Kidney (tissue), 14 donors: Measurements from ENCODE around the gene BMP10. TPM values are rescaled to one million over a fixed set of nuclear protein-coding genes. Genes with fewer than 3 reads are reported as not detected.

Source experiments
- DNase-seq, 5 donors: peaks; one replicate each; pipeline ENCODE4 v3.0.0-alpha.2; 2013 to 2020
- FAIRE-seq: peaks from 2 replicates; lab custom pipeline; 2012; peaks lifted over from hg19 to GRCh38; lab: Jason Lieb, UNC
- H3K27ac ChIP-seq, 2 donors: one replicate each; pipeline ENCODE4 v1.7.0; 2013; ENCODE audit warnings: low read depth in 2 of 2, low read length in 2 of 2, inconsistent platforms in 1 of 2
- H3K27me3 ChIP-seq: one replicate; pipeline ENCODE4 v1.7.1; 2013; ENCODE audit warnings: low read length, inconsistent platforms; ENCODE audit not compliant: control insufficient read depth, insufficient read depth
- H3K36me3 ChIP-seq, 3 donors: one replicate each; pipeline versions ENCODE4 v1.7.0 to v1.7.1; 2013; ENCODE audit warnings: low read length in 3 of 3, control low read depth in 1 of 3, inconsistent platforms in 1 of 3; ENCODE audit not compliant: insufficient read depth in 3 of 3, control insufficient read depth in 2 of 3
- H3K4me1 ChIP-seq, 3 donors: one replicate each; pipeline versions ENCODE4 v1.7.0 to v1.7.1; 2013; ENCODE audit warnings: low read length in 3 of 3, inconsistent platforms in 1 of 3, low read depth in 1 of 3; ENCODE audit not compliant: control insufficient read depth in 2 of 3, insufficient read depth in 2 of 3
- H3K4me3 ChIP-seq, 3 donors: one replicate each; pipeline versions ENCODE4 v1.7.0 to v1.8.1; 2013; ENCODE audit warnings: low read length in 3 of 3, control low read depth in 1 of 3, inconsistent platforms in 1 of 3
- H3K9ac ChIP-seq, 3 donors: one replicate each; pipeline versions ENCODE4 v1.7.0 to v1.7.1; 2013; ENCODE audit warnings: low read length in 3 of 3, control low read depth in 1 of 3, inconsistent platforms in 1 of 3
- H3K9me3 ChIP-seq, 3 donors: one replicate each; pipeline versions ENCODE4 v1.7.0 to v1.7.1; 2013; ENCODE audit warnings: low read length in 3 of 3, control low read depth in 1 of 3, inconsistent platforms in 1 of 3; ENCODE audit not compliant: control insufficient read depth in 2 of 3, insufficient read depth in 1 of 3
- intact Hi-C: fragments of 100-400 bp; cut with DNase I; formaldehyde crosslinking; loops from one replicate; pipeline ENCODE4 v1.11.1; 2022
- polyA plus RNA-seq: library from polyadenylated mRNA; stranded (reverse); fragments of 350-450 nt; fragmentation: Illumina TruSeq; extraction: RNeasy Lipid Tissue Mini Kit (QIAGEN cat#74804); gene quantifications from one replicate; pipeline ENCODE4 v1.2.3, GENCODE V29; 2014; ENCODE audit warnings: low read depth, low replicate concordance; ENCODE audit not compliant: insufficient read depth
- total RNA-seq: library from RNA; stranded (reverse); fragmentation: NEBNext Ultra II Directional; extraction: Animal tissue kit (Norgen Biotek cat#: 25700); gene quantifications from one replicate; pipeline ENCODE4 v1.2.1, GENCODE V29; 2021
- TF ChIP-seq, protein P1 (sequence below): IDR thresholded peaks from 3 replicates; pipeline ENCODE4 v1.5.1; 2012; ENCODE audit warnings: mild to moderate bottlenecking, moderate library complexity, borderline replicate concordance; ENCODE audit not compliant: insufficient read depth; ENCODE audit errors: extremely low read depth
- donor health status: control.
- donor health status: control.
- donor health status: control.
- donor health status: control.
- donor health status: control.
- donor health status: DM: yes; HTN: yes; CAD: no.
- donor health status: Normal renal cell carcinoma (clear cell type).

The BMP10 gene
- total and polyA plus RNA-seq, 2 donors from 2014 or later, result not detected

DNA sequence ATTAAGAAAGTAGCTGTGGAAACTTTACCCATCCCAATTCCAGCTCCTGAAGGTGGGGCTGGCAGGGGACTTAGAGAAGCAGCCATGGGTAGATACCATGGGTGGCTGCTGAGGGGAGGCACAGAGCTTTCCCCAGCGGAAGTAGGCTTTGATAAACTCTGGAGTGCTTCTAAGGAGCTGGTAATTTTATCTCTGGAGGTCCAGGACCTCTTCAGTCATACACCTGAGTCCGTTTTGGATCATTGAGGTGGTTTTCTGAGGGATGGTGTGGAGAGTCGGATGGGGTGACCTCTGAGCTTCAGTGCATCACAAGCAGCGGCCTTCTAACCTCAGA is 36.7 kb upstream of the BMP10 start:
- H3K36me3 ChIP-seq, result no peaks in the 10 kb centered on the region
- no peak overlapping the region for H3K27ac ChIP-seq
- intact Hi-C loops, result no loop called here
- DNase-seq, result no peak
- H3K4me1 ChIP-seq, result peaks cover 0 to 3% (median 0%) of the 10 kb centered on the region in 3 donors
- H3K9ac ChIP-seq, result no peak overlapping the region
- FAIRE-seq, result no peak
- no peaks in the 10 kb centered on the region for H3K27me3 ChIP-seq
- H3K9me3 ChIP-seq, result no peaks in the 10 kb centered on the region
- TF ChIP-seq, protein P1, sequence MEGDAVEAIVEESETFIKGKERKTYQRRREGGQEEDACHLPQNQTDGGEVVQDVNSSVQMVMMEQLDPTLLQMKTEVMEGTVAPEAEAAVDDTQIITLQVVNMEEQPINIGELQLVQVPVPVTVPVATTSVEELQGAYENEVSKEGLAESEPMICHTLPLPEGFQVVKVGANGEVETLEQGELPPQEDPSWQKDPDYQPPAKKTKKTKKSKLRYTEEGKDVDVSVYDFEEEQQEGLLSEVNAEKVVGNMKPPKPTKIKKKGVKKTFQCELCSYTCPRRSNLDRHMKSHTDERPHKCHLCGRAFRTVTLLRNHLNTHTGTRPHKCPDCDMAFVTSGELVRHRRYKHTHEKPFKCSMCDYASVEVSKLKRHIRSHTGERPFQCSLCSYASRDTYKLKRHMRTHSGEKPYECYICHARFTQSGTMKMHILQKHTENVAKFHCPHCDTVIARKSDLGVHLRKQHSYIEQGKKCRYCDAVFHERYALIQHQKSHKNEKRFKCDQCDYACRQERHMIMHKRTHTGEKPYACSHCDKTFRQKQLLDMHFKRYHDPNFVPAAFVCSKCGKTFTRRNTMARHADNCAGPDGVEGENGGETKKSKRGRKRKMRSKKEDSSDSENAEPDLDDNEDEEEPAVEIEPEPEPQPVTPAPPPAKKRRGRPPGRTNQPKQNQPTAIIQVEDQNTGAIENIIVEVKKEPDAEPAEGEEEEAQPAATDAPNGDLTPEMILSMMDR, result no peak
- H3K4me3 ChIP-seq, result no peak overlapping the region

DNA sequence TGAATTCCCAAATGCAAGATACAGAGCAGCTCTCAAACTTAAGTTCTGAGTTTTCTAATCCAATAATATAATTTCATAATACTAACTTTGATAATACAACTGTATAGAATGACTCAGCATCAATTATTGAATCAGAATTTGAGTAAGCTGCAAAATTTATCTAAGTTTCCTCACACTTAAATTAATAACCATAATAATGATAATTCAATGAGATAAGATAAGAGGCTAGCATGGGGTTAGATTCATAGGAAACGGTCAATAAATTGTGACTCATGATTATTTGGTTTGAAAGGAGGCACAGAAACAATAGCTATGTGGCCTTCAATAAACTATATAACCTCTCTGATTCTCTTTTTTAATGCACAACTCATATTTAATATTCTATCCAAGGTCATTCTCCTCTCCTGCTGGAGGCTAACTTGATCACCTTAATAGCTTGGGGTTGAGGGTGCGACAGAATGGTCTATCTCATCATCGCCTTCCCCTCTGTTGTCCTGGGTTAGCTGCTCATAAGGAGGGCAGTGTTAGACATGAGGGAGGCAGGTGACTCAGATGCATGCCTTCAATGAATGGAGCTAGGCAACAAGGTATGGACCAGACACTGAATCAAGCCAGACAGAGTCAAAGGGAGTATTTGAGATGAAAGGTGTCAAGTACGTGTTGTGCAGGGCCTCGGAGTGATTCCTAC is 36.2 kb upstream of the BMP10 start:
- no peaks in the 10 kb centered on the region for H3K9me3 ChIP-seq
- H3K9ac ChIP-seq, result no peak overlapping the region
- H3K4me1 ChIP-seq, result peaks cover 0 to 3% (median 0%) of the 10 kb centered on the region in 3 donors
- H3K4me3 ChIP-seq, result no peak overlapping the region
- TF ChIP-seq, protein P1, result no peak
- no peak for DNase-seq
- no peak overlapping the region for H3K27ac ChIP-seq
- H3K36me3 ChIP-seq, result no peaks in the 10 kb centered on the region
- intact Hi-C loops, result no loop called here
- FAIRE-seq, result no peak
- H3K27me3 ChIP-seq, result no peaks in the 10 kb centered on the region

DNA sequence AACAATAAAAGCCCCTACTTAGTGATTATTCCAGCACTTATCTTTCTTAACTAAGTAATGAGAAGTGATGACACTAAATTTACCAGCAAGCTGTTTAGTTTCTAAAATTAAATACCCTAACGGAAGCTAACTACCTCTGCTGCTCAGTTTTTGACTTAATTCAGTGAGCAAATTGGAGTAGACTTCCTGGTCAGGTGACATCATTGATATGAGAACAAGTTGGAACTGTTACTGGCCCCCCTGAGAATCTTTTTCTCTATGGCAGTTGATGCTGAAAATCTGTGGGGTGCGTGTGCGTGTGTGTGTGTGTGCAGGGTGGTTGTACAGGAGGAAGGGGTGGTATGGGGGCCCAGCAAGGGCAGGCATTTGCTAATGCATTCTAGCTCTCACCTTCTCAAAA is 35.5 kb upstream of the BMP10 start:
- Histone ChIP-seq H3K9me3 (no peaks in the 10 kb centered on the region), H3K36me3 (no peaks in the 10 kb centered on the region), H3K9ac (no peak overlapping the region), H3K4me1 (peaks cover 0 to 3% (median 0%) of the 10 kb centered on the region in 3 donors), H3K27ac (no peak overlapping the region), H3K27me3 (no peaks in the 10 kb centered on the region), H3K4me3 (no peak overlapping the region)
- TF ChIP-seq, protein P1, result no peak
- DNase-seq (no peak), FAIRE-seq (no peak)
- intact Hi-C loops, result no loop called here

DNA sequence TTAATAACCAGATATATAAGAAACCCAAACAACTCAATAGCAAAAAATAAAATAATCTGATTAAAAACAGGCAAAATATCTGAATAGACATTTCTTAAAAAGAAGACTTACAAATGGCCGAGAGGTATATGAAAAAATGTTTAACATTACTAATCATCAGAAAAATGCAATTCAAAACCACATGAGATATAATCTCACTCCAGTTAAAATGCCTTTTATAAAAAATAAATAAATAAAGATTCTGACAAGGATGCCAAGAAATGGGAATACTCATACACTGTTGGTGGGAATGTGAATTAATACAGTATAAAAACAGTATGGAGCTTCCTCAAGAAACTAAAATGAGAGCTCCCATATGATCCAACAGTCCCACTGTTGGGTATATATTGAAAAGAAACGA is 33.9 kb upstream of the BMP10 start:
- Histone ChIP-seq H3K27ac (no peak overlapping the region), H3K9me3 (no peaks in the 10 kb centered on the region), H3K9ac (no peak overlapping the region), H3K36me3 (no peaks in the 10 kb centered on the region), H3K27me3 (no peaks in the 10 kb centered on the region), H3K4me3 (no peak overlapping the region), H3K4me1 (peaks cover 0 to 3% (median 0%) of the 10 kb centered on the region in 3 donors)
- TF ChIP-seq, protein P1, result no peak
- intact Hi-C loops, result no loop called here
- no peak for FAIRE-seq
- no peak for DNase-seq
